GM12864 (cell line): ENCODE measurements around the gene RAB11FIP2.

Source experiments
- DNase-seq: peaks from one replicate; pipeline ENCODE4 v3.0.0-alpha.2; 2011; ENCODE audit warnings: low read depth
- H3K4me3 ChIP-seq: 2 replicates; pipeline ENCODE4 v1.5.1; 2011; ENCODE audit warnings: mild to moderate bottlenecking, low read depth, low read length, control low read depth
- CTCF ChIP-seq: IDR thresholded peaks from 2 replicates; pipeline ENCODE4 v1.5.1; 2011; ENCODE audit warnings: low read depth, mild to moderate bottlenecking, moderate library complexity, low read length, control low read depth, inconsistent platforms; ENCODE audit errors: missing control alignments

The RAB11FIP2 gene

DNA sequence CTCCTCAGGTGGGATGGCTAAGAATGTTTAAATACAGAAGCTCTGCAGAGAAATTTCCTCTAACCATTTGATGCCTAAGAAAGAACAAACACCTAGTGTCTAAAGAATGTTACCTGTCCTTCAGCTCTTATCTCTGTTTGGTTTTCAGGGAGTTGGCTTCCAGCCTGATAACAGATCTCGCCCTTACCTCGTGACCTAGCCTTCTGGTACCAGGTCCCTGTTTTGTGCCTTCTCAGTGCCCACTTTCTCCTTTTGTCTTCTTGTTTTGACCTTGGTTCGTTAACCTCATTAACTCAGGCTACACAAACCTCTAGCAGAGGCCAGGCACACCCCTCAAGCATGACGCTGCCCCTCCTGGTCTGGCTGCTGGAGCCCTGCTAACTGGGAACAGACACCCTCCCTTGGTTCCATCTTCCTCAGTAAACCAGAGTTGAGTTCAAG, 16.1 kb upstream of the RAB11FIP2 start:
- DNase-seq: no peak
- no peak overlapping the region for H3K4me3 ChIP-seq
- no peak for TF ChIP-seq CTCF

DNA sequence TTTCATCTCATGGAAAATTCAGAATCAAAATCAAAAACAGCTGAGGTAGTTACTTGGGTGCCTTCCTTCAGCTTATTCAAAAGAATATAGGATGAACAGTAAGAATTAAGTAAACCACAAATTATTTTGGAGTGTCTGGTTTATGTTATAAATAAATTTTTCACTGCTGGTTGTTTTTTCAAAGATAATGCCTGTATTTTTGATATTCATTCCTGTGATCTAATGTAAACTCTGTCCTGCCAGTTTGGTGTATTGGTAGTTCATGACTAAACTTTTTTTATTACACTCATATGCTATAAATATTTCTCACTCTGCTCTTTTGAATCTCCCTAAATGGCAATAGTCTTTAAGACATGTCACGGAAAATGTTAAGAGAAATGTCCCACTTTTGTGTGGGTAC, 11.6 kb upstream of the RAB11FIP2 start:
- H3K4me3 ChIP-seq: no peak overlapping the region
- no peak for DNase-seq
- TF ChIP-seq CTCF: no peak

GRCh38 chr10:118057361-118057760, 10.6 kb upstream of the RAB11FIP2 start:
- no peak for TF ChIP-seq CTCF
- DNase-seq: no peak

GRCh38 chr10:118054383-118054782, 7.6 kb upstream of the RAB11FIP2 start:
- H3K4me3 ChIP-seq: no peak overlapping the region
- no peak for DNase-seq
- no peak for TF ChIP-seq CTCF

More at GRCh38 chr10:118057361-118057760, 10.6 kb upstream of the RAB11FIP2 start:
- no peak overlapping the region for H3K4me3 ChIP-seq

- no peak for DNase-seq
- TF ChIP-seq CTCF: no peak
- no peak overlapping the region for H3K4me3 ChIP-seq
These were observed 6.1 kb upstream of the RAB11FIP2 start for GRCh38 chr10:118052816-118053215.

- no peak for TF ChIP-seq CTCF
- DNase-seq: no peak
- H3K4me3 ChIP-seq: no peak overlapping the region
These were observed 1.1 kb upstream of the RAB11FIP2 start for GRCh38 chr10:118047880-118048279.

- peak overlapping the region; percentile 73 for H3K4me3 ChIP-seq
- TF ChIP-seq CTCF: no peak
- DNase-seq: no peak
These were observed 497 bp upstream of the RAB11FIP2 start for GRCh38 chr10:118047157-118047719.
